ENCODE data around the gene COL4A3. TPM values are rescaled to one million over a fixed set of nuclear protein-coding genes. Genes with fewer than 3 reads are reported as not detected.

COL4A3 gene
- total RNA-seq, 1 donor from 2014 or later = 0.32 TPM

- Mint-ChIP-seq H3K9me3 (ENCODE audit: unreplicated experiment) (no peaks in the 10 kb centered on the region), H3K4me1 (ENCODE audit: unreplicated experiment) (no peaks in the 10 kb centered on the region), H3K27ac (ENCODE audit: unreplicated experiment) (no peak overlapping the region), H3K36me3 (ENCODE audit: unreplicated experiment) (no peaks in the 10 kb centered on the region), H3K4me3 (ENCODE audit: unreplicated experiment) (no peak overlapping the region), H3K27me3 (ENCODE audit: unreplicated experiment) (peaks cover 6% of the 10 kb centered on the region)
- DNase-seq (ENCODE audit: extremely low spot score, unreplicated experiment) = no peak
- no peak for TF ChIP-seq CTCF (IDR thresholded peaks at IDR 0.05)
Observed at GRCh38 chr2:227204452-227204851, 40.0 kb downstream of the COL4A3 start.

DNA sequence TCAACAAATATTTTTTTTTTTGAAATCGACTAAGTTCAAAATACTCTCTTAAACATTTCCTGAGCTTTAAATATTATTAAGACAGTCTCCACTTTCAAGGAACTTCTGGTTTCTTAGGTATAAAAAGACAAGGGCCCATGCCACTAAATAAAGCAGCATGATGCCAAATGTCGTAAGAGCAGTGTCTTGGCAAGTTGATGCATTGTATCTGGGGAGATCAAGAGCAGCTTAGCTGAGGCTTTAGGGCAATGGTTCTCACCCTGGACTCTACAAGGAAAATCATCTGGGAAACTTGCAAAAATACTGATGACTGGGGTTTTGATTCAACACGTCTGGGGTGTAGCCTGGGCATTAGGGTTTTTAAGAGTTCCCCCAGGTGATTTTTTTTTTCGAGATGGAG lies 41.3 kb downstream of the COL4A3 start:
- Mint-ChIP-seq H3K4me1 (ENCODE audit: unreplicated experiment) (no peaks in the 10 kb centered on the region), H3K36me3 (ENCODE audit: unreplicated experiment) (no peaks in the 10 kb centered on the region)
- no peak for TF ChIP-seq CTCF (IDR thresholded peaks at IDR 0.05)

DNA sequence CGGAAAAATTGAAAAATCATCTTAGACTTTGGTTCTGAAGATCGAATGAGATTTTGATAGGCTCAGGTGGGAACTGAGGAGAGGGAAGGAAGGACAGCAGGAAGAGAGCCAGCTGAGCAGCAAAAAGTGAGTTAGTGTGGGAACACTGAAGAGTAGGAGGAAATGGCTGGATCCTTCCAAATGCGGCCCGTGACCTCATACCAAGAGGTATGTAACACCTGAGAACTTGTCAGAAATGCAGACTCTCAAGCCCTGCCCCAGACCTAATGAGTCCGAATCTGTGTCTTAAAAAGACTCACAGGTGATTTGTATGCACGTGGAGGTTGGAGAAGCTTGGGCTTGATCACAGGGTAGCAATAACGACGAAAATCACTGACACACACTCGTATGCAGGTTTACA lies 42.0 kb downstream of the COL4A3 start:
- no peaks in the 10 kb centered on the region for H3K36me3 Mint-ChIP-seq (ENCODE audit: unreplicated experiment)
- DNase-seq (ENCODE audit: extremely low spot score, unreplicated experiment) = no peak
- TF ChIP-seq CTCF (IDR thresholded peaks at IDR 0.05) = no peak
- H3K9me3 Mint-ChIP-seq (ENCODE audit: unreplicated experiment) = no peaks in the 10 kb centered on the region
- H3K27me3 Mint-ChIP-seq (ENCODE audit: unreplicated experiment) = peaks cover 2% of the 10 kb centered on the region
- no peak overlapping the region for H3K27ac Mint-ChIP-seq (ENCODE audit: unreplicated experiment)
- H3K4me1 Mint-ChIP-seq (ENCODE audit: unreplicated experiment) = no peaks in the 10 kb centered on the region
- no peak overlapping the region for H3K4me3 Mint-ChIP-seq (ENCODE audit: unreplicated experiment)

More for the DNA sequence above, 41.3 kb downstream of the COL4A3 start:
- H3K27ac Mint-ChIP-seq (ENCODE audit: unreplicated experiment) = no peak overlapping the region
- H3K27me3 Mint-ChIP-seq (ENCODE audit: unreplicated experiment) = peaks cover 2% of the 10 kb centered on the region
- no peak overlapping the region for H3K4me3 Mint-ChIP-seq (ENCODE audit: unreplicated experiment)
- DNase-seq (ENCODE audit: extremely low spot score, unreplicated experiment) = no peak
- no peaks in the 10 kb centered on the region for H3K9me3 Mint-ChIP-seq (ENCODE audit: unreplicated experiment)

- H3K27ac Mint-ChIP-seq (ENCODE audit: unreplicated experiment) = no peak overlapping the region
- H3K27me3 Mint-ChIP-seq (ENCODE audit: unreplicated experiment) = peaks cover 2% of the 10 kb centered on the region
- TF ChIP-seq CTCF (IDR thresholded peaks at IDR 0.05) = no peak
- H3K36me3 Mint-ChIP-seq (ENCODE audit: unreplicated experiment) = no peaks in the 10 kb centered on the region
- no peak overlapping the region for H3K4me3 Mint-ChIP-seq (ENCODE audit: unreplicated experiment)
- no peaks in the 10 kb centered on the region for H3K9me3 Mint-ChIP-seq (ENCODE audit: unreplicated experiment)
- H3K4me1 Mint-ChIP-seq (ENCODE audit: unreplicated experiment) = no peaks in the 10 kb centered on the region
- DNase-seq (ENCODE audit: extremely low spot score, unreplicated experiment) = no peak
Observed at GRCh38 chr2:227207573-227207972, 43.1 kb downstream of the COL4A3 start.

- no peaks in the 10 kb centered on the region for H3K27me3 Mint-ChIP-seq (ENCODE audit: unreplicated experiment)
- H3K36me3 Mint-ChIP-seq (ENCODE audit: unreplicated experiment) = no peaks in the 10 kb centered on the region
- no peaks in the 10 kb centered on the region for H3K9me3 Mint-ChIP-seq (ENCODE audit: unreplicated experiment)
- H3K27ac Mint-ChIP-seq (ENCODE audit: unreplicated experiment) = no peak overlapping the region
- DNase-seq (ENCODE audit: extremely low spot score, unreplicated experiment) = no peak
- TF ChIP-seq CTCF (IDR thresholded peaks at IDR 0.05) = no peak
- peaks cover 11% of the 10 kb centered on the region for H3K4me1 Mint-ChIP-seq (ENCODE audit: unreplicated experiment)
- no peak overlapping the region for H3K4me3 Mint-ChIP-seq (ENCODE audit: unreplicated experiment)
Observed at GRCh38 chr2:227214622-227215041, 50.2 kb downstream of the COL4A3 start.

Measured in osteocyte (in vitro differentiated cells).